ENCODE measurements around the gene EXOC3L2.

GRCh38 chr19:45218911-45219743 is 26.1 kb downstream of the EXOC3L2 start:
- no peak for TF ChIP-seq CTCF (IDR thresholded peaks at IDR 0.05)
- no peak for TF ChIP-seq TEAD4 (IDR thresholded peaks at IDR 0.05; ENCODE audit: borderline replicate concordance, insufficient read depth)
- TF ChIP-seq POLR2AphosphoS5 (IDR thresholded peaks at IDR 0.05; ENCODE audit: low read depth, low read length) = no peak
- TF ChIP-seq EP300 (IDR thresholded peaks at IDR 0.05; ENCODE audit: borderline replicate concordance in 1 of 2, low read depth in 1 of 2, low read length in 1 of 2) = no peak
- no peak for TF ChIP-seq YY1 (IDR thresholded peaks at IDR 0.05; ENCODE audit: low read depth)
- TF ChIP-seq, protein P1, sequence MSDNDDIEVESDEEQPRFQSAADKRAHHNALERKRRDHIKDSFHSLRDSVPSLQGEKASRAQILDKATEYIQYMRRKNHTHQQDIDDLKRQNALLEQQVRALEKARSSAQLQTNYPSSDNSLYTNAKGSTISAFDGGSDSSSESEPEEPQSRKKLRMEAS (IDR thresholded peaks at IDR 0.05; ENCODE audit: low read depth) = no peak
- TF ChIP-seq TAF1 (IDR thresholded peaks at IDR 0.05; ENCODE audit: borderline replicate concordance, low read depth, low read length) = no peak
